M059J (cell line): ENCODE measurements around the gene MYRIP. TPM values are rescaled to one million over a fixed set of nuclear protein-coding genes. Genes with fewer than 3 reads are reported as not detected.
"Not testable (repeated sequence)": the region's sequence is repeated elsewhere in the genome, so short reads cannot be mapped to it uniquely, and the experiment has no call there.

ENCODE experiments used
- DNase-seq: peaks from one replicate; pipeline ENCODE4 v3.0.0-alpha.2; 2012; ENCODE audit warnings: low read depth
- total RNA-seq: library from RNA; depleted of rRNA; stranded (reverse); fragments of >200 nt; shearing (Covaris generic); gene quantifications from 2 replicates; pipeline ENCODE4 v1.2.3, GENCODE V29; 2014

MYRIP gene
- total RNA-seq, 1 experiment from 2014 or later: 0.12 TPM

DNA sequence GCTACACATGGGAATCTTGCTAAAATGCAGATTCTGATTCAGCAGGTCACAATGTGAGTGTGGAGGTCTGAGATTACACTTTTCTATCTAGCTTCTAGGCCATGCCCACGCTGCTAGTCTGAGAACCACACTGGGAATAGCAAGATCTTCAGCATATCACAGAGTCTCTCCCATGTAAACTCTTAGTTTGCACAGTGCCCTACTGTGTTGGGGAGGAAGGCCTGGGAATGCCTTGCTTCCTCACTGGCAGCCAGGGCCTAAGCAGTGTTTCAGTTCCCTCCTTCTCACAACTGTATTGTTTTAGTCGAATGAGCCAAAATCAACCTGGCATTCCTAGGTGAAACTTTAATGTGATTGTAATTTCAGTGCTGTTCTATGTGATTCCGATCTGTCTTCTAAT, 320.1 kb downstream of the MYRIP start:
- no peak for DNase-seq

DNA sequence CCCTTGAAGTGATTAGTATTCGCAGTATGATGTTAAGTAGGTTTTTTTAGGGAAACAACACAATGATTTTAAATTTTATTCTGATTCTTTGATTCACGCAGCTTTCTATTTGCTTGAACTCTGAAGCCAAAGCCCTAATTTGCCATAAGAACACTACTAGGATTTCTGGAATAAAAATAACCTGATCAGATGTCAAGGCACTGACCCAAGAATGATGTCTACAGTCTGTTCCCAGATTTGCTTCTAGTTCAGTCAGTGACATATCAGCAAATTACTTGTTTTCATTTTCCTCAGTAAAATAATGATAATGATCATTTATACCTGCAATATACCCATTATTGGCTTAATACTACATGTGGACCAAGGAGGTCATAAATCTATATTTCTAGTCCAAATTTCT, 320.6 kb downstream of the MYRIP start:
- no peak for DNase-seq

DNA sequence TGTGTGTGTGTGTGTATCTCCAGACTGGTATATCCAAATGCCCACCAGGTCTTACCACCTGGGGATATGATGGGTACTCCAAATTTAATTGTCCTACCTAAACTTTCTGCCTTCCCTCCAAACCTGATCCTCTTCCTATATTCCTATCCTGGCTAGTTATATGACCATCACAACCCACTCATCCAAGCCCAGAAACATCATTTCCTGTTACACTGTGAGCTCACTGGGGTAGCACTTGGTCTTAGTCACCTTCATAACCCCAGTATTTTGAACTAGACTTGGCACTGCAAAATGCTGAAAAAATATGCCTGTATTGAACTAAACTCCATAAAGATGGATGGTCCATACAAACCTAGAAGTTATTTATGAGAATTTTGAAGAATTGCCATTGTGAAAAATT, 321.3 kb downstream of the MYRIP start:
- DNase-seq: no peak

DNA sequence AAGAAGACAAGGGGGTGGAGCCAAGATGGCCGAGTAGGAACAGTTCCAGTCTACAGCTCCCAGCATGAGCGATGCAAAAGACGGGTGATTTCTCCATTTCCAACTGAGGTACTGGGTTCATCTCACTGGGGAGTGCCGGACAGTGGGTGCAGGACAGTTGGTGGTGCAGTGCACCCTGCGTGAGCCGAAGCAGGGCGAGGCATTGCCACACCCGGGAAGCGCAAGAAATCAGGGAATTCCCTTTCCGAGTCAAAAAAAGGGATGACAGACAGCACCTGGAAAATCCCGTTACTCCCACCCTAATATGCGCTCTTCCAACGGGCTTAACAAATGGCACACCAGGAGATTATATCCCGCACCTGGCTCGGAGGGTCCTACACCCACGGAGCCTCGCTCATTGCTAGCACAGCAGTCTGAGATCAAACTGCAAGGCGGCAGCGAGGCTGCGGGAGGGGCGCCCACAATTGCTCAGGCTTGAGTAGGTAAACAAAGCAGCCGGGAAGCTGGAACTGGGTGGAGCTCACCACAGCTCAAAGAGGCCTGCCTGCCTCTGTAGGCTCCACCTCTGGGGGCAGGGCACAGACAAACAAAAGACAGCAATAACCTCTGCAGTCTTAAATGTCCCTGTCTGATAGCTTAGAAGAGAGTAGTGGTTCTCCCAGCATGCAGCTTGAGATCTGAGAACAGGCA, 324.6 kb downstream of the MYRIP start:
- DNase-seq: not testable (repeated sequence)

DNA sequence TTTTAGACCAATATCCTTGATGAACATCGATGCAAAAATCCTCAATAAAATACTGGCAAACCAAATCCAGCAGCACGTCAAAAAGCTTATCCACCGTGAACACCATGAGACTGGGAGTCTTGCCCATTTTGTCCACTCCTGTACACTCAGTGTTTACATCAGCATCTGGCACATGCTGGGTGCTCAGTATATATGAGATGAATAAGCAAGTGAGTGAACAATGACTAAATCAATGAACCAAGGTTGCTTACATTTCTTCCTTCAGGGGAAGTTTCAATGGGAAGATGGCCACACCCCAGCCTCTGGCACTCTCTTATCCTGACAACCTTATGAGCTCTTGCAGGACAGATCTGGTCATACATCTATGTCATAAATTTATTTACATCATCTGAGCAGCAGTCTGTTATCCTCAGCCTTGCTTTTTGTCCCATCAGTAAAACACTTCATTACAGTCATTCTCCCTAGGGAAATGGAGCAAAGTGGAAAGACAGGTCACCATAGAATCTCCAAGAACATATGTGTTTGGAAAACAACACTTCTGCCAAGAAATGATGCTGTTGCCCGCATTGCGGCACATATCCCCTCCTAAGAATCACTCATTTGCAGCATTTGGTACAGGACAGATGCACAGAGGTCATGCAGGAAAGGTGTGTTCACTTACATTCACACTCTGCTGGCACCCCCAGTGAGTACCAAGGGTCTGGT, 328.3 kb downstream of the MYRIP start:
- peak; percentile 37 for DNase-seq

DNA sequence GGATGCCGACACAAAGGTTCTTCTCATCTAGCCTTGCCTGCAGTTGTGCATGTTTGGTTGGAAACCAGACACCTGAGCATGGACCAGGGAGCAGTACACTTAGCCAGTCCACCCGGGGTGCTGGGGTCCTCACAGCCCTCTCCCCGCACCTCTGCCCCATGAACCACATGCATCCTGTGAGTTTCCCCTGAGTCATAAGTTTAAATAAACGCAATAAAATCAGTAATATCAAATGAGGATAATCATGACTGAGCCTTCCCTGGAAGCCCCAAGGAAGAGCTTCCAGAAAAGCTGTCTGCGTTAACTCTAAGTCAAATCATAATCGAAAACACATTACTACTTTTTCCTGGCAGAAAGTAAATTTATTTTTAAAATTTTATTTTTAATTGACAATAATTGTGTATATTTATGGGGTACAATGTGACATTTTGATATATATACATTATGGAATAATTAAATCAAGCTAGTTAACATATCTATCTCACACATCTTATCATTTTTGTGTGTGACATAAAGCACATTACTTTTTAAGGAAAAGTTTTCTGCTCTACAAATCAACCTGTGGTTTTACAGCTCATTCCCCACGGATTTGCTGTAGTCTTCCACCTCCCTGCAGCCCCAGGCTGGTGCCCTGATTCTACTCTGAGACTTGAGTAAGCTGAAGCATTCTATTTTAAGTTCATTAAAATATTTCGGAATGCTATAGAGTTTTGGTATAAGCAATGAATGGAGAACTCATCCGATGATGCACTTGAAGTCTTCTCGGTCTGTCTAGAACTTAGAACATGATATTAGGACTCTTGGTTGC, 334.1 kb downstream of the MYRIP start:
- DNase-seq: peak; percentile 7

DNA sequence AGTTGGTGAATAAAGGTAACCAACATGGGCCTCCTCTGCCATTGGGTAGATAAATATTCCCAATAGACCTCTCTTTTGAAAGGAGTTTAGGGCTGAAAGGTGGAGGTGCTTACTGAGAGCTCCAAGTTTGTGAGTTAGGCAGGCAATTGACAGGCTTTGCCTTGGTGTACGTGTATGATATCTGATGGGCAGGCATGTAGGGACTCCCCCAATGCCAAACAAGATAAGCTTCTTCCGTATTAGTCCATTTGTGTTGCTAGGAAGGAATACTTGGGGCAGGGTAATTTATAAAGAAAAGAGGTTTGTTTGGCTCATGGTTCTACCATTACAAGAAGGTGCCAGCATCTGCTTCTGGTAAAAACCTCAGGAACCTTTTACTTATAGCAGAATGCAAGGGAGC, 339.4 kb downstream of the MYRIP start:
- no peak for DNase-seq

DNA sequence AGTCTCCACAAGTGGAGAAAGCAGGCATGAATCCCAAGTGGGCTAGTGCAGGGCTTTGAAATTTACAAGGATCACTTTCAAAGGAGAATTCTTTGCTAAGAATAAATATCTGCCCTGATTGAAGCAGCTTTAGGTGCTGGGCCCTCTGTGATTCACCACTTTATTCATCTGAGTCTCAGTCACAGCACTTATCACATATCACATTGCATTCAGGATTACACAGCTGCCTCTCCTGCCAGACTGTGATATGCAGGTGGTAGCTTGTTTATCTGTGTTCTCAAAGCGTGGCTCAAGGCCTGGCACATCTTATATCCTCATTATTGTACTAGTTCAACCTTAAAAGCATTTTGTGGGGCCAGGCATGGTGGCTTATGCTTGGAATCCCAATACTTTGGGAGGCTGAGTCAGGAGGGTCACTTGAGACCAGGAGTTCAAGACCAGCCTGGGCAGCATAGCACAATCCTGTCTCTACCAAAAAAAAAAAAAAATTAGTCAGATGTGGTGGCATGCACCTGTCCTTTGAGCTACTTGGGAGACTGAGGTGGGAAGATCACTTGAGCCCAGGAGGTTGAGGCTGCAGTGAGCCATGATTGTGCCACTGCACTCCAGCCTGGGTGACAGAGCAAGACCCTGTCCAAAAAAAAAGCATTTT, 343.2 kb downstream of the MYRIP start:
- no peak for DNase-seq

DNA sequence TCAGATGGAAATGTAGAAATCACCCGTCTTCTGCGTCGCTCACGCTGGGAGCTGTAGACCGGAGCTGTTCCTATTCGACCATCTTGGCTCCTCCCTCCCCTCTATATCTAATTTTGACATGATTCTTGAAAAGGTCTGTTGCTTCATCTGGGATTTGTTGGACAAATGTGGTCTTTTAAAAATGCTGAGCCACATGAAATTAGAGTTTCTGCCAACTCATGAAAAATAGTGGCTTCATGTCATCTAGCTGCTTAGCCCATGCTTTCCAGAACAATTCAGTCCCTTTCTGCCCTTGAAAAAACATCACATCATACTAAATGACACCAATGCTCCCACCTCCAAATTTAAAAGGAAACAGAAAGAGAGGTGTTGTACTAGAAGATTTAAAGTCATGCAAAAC, 351.5 kb downstream of the MYRIP start:
- DNase-seq: no peak

DNA sequence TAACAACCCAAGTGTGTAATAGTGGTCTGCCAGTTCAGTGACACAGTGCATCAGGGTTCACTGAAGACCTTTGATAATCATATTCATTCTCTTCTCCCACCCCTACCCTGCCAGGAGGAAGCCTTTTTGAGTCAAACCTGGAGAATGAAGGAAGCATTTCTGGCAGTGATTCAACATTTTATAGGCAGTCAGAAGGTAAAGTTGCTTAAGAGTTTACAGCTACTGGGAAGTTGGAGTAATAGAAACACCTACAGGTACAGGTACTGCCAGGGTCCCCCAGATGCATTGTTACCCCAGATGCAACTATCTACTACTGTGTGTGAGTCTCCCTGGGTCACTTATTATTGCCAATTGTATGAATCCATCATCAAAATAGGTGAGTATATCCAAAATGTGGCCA, 353.2 kb downstream of the MYRIP start:
- no peak for DNase-seq

DNA sequence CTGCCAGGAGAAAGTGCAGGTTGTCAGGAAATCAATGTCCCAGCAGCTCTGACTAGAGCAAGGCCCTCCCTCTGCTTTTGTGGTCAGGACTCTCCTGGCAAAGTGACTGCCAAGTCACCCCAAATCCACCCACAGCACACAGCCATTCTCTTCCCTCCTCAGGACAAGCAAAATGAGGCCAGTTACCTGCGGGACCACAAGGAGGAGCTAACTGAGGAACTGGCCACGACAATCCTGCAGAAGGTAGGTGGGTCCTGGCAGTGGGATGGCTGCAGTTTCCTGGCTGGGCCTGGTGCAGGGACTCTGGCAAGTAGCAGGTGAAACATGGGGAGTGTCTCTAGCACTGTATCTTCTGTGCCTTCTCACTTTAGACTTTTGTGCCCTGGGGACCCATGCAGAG, 357.6 kb downstream of the MYRIP start:
- DNase-seq: no peak

DNA sequence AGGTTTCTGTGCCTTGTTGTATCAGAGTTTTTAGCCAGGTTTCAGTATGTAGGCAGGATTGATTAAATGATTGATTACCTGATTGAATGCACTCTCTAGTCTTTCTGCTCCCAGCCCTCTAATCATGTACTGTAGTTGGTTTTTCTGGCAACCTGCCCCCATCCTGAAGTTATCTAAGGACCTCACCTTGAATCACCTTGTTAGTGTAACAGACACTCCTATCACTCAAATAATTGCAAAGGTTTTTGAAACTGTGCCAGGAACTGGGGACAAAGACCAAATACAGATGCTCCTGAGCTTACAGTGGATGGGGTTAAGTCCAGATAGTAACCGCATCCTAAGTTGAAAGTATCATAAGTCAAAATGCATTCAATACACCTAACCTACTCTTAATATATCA, 358.5 kb downstream of the MYRIP start:
- DNase-seq: no peak

DNA sequence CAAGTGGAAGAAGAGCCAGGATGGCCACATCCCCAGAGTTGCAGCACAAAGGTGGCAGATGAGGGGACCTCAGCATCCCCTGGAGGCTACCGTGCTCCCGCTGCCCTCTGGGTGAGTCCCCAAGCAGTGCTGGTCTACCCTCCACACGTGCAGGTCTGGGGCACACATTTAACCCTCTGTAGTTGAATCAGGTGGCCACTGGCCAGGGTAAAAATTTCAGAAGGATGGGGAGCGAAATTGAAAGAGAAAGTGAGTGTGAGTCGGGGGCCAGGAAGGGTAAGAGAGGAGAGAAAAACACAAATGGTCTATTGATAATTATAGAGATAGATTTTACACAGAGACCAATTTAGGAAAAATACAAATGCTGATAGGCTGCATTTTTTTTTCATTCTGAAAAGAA, 360.6 kb downstream of the MYRIP start:
- DNase-seq: no peak

DNA sequence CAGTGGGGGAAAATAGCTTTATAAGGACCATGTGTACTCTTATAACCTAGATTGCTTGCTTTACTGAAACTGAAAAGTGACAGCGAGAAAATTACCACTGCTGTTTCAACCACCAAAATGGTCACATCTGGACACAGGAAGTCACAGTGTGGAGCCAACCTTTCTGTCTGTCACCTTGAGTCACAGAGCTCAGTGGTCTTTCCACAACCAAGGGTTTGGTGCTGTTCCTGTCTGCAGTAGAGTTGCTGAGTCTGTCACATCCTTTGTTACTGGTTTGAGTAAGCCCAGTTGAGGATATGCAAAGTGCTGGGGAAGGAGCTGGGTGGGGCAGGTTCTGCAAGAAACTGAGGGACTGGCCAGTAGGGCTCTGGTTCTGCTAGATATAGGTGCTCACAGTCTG, 361.0 kb downstream of the MYRIP start:
- DNase-seq: no peak

DNA sequence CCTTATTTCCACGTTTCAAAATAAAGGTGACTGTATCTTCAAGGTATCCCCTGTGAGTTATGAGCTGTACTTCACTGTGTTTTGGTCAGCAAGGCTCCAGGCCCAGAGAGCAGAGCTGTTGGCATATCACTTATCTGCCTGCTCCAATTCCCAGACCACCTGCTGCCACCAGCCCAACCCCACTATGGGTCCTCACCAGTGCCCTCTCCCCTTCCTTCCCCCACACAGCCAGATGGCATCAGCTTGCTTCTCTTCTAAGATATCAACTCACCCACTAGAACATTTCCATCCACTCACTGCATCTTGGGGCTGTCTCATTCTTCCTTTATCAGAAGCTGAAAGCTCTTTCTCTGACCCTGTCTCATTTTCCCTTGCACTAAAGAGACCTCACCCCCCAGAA, 363.2 kb downstream of the MYRIP start:
- no peak for DNase-seq

DNA sequence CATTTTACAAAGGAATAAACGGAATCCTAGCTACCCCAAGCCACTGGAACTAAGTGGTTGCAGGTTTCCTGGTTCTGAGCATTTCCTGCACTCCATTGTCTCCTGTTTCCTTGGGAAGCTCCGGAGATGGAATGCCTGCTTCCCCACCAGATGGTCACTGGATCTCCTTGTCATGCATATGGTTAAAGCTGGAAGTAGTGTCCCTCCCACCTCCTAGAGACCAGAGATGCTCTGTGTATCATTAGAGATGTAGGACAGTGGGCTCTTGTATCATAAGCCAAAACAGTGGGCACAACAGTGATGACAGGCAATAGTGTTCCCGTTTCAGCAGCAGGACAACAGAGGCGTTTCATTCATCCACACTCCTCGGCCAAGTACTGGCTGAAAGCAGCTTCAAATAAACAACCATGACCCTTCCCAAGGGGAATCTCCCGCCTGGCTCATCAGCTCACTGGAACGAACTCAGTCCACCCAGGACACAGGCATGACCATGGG, 363.9 kb downstream of the MYRIP start:
- DNase-seq: no peak

DNA sequence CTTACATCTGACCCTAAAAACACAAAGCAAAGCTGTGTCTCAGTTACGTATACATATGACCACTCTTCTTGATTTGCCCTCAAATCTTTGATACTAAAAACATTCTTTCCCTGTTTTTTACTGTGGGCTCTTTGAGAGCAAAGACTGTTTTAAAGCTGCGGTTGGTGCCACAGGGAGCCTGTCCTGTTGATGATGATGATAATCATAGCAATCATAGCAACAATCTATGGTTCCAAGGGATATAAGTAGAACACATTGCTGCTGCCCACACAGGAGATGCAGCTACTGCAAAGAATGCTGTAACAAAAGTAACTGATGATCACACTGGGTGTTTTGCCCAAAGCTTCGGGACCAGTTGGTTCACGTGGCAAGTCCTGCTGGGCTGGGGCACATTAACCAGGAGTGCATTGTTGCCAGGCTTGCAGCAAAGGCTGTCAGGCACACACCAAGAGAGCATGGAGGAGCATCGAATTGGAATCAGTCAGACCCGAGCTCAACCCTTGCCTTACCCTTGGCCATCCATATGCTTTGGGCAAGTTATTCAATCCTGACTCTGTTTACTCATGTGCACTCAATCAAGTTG, 368.7 kb downstream of the MYRIP start:
- no peak for DNase-seq

DNA sequence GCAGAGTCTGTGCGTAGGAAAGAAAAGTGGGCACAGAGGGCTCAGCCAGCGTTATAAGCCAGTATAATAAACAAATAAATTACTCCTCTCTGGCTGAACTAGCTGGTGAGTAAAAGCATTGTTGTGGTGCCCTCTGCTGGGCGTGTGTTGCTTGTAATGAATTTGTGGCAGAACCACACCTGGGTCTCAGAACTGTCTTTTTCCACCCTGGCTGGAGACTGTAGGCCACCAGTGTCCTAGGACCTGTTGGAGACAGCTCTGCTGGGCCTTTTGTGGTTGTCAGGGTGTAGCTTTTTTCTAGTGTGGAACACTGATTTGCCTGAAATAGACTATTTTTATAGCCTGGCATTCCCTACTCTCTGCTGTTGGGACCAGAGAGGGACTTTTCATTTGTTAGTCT, 369.6 kb downstream of the MYRIP start:
- DNase-seq: peak; percentile 47

DNA sequence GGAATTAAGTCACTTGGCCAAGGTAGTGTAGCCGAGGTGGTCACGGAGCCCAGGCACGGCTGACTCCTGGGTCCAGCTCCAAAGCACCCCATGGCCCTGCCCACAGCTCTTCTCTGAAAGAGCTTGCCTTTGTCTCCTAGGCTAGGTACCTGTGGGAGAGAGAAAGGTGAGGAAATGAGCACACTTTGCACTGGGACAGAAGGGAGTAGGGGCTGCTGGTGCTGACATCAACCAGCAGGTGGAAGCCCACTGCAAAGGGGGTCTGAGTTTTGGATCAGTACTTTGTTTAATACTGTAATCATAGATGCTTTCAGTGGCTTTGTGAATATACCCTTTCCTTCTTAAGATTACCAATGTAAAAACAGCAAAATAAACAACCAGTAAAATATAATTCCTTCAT, 371.8 kb downstream of the MYRIP start:
- no peak for DNase-seq

DNA sequence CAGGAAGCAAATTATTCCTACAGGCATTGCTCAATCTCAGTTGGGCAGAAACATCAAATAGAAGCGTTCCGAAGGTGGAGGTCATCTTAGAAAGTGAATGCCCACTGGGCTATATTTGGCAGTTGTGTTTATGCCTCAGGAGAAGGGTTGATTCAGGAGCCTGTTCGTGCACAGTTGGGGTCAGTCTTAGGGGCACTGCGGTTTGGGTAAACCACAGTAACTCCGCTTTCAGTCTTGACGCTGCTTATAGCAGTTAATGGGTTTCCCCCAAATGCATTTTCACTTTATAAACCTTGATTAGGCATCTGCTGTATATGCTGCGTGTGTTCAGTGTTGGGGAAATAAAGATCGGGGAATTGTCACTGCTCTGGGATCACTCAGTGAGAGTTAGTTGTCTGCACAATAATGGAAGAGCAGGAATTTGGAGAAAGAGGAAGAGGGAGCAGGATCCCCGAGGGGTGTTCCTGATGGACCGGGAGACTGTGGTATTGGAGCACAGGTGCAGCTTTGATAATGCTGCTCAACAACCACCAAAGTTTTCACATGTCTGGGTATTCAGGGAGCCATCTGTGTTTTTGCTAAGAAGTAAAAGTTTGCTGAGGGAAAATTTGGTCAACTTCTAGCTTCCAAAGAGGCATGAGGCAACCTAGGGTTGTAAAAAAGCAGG, 375.8 kb downstream of the MYRIP start:
- peak; percentile 3 for DNase-seq

DNA sequence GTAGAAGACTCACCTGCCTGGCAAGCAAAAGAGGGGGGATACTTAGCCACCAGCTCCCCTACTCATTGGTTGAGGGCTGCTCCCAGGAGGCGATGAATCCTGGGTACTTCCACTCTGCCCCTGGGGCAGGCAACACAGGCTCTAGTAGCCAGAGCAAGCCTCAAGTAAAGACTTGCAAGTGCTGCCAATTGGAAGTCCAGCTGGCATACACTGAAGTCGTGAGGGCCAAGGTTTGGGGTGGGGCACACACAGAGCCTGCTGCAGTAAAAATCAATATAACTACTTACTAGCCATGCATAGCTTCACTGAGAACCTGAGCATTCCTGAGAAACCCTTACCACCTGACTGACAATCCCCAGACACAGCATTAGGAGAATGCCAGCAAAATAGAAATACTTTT, 377.1 kb downstream of the MYRIP start:
- DNase-seq: no peak
